HAP-1 (cell line): ENCODE data around the gene NTM.

Source experiments
- DNase-seq, 2 experiments: peaks; one replicate each; pipeline ENCODE4 v3.0.0-alpha.2; 2016 to 2020; ENCODE audit warnings: low spot score in 2 of 2
- H3K27me3 ChIP-seq: fragments of 250-450 bp; sonication (Bioruptor Pico); 2 replicates; pipeline ENCODE4 v1.5.1; 2020; ENCODE audit warnings: low read depth, mild to moderate bottlenecking, moderate library complexity
- H3K36me3 ChIP-seq: fragments of 250-450 bp; sonication (Bioruptor Pico); replicated peaks from 2 replicates; pipeline ENCODE4 v1.5.1; 2020; ENCODE audit warnings: mild to moderate bottlenecking
- H3K4me1 ChIP-seq: fragments of 250-450 bp; sonication (Bioruptor Pico); 2 replicates; pipeline ENCODE4 v1.5.1; 2020; ENCODE audit warnings: mild to moderate bottlenecking
- H3K4me3 ChIP-seq: fragments of 250-450 bp; sonication (Bioruptor Pico); 2 replicates; pipeline ENCODE4 v1.5.1; 2020; ENCODE audit warnings: mild to moderate bottlenecking, moderate library complexity
- H3K9me3 ChIP-seq: fragments of 250-450 bp; sonication (Bioruptor Pico); 2 replicates; pipeline ENCODE4 v1.5.1; 2020; ENCODE audit warnings: mild to moderate bottlenecking, moderate library complexity
- in situ Hi-C: fragments of 300-500 bp; cut with MboI; formaldehyde crosslinking; loops from 3 replicates; pipeline ENCODE4 v1.14.3; 2020; ENCODE audit warnings: low sequenced_read_pairs, inconsistent platforms, mixed read lengths

Gene NTM

DNA sequence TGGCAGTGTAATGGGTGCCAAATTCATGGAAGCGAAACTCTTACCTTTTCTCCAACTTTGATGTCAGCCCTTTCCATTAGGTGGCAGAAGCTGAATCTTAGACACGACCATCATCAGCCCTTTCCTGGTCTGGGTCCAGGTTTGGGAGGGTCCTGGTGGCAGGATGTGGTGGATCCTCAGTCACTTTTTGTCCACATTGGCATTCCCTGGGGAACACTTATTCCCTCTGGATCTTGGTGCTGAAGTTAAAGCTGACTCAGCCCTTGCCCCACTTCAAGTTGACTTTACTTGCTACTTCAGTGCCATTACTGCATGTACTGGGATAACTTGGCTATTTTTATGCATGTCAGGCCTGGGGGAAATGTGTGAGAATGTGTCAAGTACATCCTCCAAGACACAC lies 16.6 kb upstream of the NTM start:
- Histone ChIP-seq H3K36me3 (no peaks in the 10 kb centered on the region), H3K27me3 (no peaks in the 10 kb centered on the region), H3K9me3 (no peaks in the 10 kb centered on the region), H3K4me1 (no peaks in the 10 kb centered on the region), H3K4me3 (no peak overlapping the region)
- in situ Hi-C loops, result no loop called here
- no peak for DNase-seq

DNA sequence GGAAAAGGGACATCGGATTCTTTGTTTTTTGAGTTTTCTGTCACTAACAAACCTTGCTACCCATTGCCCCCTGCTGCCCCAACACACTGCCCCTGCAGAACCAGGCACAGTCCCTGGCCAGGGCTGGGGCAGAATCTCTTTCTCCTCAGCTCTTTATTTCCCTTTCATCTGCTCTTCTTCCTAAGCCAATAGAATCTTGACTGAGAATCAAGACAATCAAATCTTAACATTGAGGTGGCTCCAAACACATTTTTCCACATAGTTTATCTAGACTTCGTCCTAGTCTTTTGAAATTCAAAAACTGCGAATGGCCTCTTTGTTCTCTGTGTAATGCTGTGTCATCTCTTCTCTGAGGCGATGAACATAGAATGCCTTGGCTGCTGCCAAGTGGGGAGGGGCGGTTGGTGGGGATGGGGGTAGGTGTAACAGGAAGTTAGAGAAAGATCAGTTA lies 16.1 kb upstream of the NTM start:
- H3K4me3 ChIP-seq, result no peak overlapping the region
- DNase-seq, result no peak
- H3K4me1 ChIP-seq, result no peaks in the 10 kb centered on the region
- in situ Hi-C loops, result no loop called here
- H3K27me3 ChIP-seq, result no peaks in the 10 kb centered on the region
- no peaks in the 10 kb centered on the region for H3K9me3 ChIP-seq
- no peaks in the 10 kb centered on the region for H3K36me3 ChIP-seq

DNA sequence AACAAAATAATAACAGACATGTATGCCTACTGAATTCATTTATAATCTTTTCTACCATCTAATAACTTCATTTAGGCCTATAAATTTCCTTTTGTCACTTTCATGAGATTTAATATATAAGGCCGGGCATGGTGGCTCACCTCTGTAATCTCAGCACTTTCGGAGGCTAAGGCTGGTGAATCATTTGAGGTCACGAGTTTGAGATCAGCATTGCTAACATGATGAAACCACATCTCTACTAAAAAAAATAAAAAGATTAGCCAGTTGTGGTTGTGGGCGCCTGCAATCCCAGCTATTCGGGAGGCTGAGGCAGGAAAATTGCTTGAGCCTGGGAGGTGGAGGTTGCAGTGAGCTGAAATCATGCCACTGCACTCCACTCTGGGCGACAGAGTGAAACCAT lies 14.2 kb upstream of the NTM start:
- in situ Hi-C loops, result no loop called here
- H3K4me3 ChIP-seq, result no peak overlapping the region
- H3K9me3 ChIP-seq, result no peaks in the 10 kb centered on the region
- no peak for DNase-seq
- no peaks in the 10 kb centered on the region for H3K36me3 ChIP-seq
- no peaks in the 10 kb centered on the region for H3K4me1 ChIP-seq
- H3K27me3 ChIP-seq, result no peaks in the 10 kb centered on the region

DNA sequence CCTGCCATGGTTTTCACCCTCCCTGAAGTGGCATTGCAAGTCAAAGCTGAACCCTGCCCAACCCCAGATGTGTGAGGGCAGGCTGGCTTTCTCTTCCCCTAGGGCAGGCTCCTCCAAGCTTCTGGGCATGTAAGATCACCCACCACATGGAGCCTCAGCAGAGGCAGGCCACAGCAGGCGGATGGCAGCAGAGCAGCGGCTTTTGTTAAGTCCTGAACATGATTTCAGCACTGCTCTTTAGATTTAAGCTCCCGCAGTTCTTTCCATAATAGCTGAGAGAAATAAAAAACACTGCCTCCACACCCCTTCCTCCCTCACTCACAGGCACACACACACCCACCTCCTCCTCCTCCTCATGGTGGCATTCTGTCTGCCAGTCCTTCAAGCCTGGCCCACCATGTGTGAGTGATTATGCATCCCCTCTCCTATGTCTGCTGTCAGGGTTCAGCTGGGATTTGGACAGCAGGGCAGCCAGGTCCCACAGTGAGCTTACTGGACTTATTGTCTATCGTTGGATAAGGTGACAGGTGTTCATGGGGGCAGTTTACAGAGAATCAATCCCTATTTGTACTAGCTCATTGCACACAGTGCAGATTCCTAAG lies 5.0 kb upstream of the NTM start:
- H3K9me3 ChIP-seq, result no peaks in the 10 kb centered on the region
- H3K4me3 ChIP-seq, result no peak overlapping the region
- in situ Hi-C loops, result no loop called here
- H3K4me1 ChIP-seq, result no peaks in the 10 kb centered on the region
- H3K27me3 ChIP-seq, result no peaks in the 10 kb centered on the region
- no peaks in the 10 kb centered on the region for H3K36me3 ChIP-seq
- no peak for DNase-seq

DNA sequence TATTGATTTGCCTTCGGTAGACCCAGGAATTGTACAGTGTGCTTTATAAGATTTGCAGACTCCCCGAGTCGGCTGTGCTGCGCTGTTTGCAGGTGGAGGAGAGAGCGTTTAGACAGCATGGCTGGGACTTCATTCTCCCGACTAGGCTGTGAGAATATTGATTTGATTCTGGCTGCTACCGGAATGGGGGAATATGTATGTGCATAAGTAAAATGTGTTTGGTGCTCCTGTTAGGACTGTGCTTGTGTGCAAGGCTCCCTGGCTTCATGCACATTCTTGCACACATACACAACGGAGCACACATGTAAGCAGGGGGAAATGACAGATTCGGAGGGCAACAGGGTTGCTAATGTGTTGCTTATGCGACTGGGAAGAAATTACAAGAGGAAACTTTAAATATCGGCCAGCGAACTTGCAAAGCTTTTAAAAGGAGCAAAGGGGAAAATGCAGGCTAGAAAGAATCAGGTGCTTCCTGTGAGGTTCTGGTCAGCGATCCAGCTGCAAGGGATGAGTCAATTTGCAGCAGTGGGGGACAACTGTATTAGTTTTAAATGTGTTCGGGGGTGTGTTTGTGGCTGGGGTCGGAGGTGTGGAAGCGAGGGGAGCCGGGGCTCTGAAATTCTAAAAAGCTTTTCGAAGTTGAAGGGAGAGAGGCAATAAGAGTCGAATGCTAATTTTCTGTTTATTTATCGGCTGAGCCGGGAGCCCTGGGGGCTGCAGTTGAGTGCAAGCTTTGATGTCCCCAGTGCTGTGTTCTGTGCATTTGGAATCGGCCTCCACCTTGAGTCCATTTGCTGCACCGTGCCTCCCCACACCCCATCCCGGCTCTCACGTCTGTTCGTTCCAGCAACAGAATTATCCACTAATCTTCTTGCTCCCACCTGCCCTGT lies 731 bp downstream of the NTM start:
- H3K27me3 ChIP-seq, result no peaks in the 10 kb centered on the region
- DNase-seq, result no peak

DNA sequence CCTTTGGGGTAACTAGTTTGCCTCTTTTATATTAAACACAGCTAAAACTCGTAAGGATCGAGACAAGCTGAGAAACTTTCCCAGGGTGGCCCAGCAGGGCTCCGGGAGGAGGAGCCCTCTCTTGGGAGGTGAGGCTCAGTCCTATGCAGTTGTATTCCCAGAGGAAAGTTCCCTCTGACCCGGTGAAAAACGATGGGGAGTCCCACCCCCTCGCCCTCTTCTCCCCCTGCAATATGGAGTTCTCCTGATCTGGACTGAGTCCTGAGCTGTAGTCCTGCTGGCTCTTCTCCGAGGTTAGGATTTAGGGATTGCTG lies 1.3 kb downstream of the NTM start:
- Histone ChIP-seq H3K9me3 (no peaks in the 10 kb centered on the region), H3K4me1 (no peaks in the 10 kb centered on the region), H3K27me3 (no peaks in the 10 kb centered on the region), H3K36me3 (no peaks in the 10 kb centered on the region), H3K4me3 (no peak overlapping the region)
- in situ Hi-C loops, result no loop called here
- no peak for DNase-seq

More for the DNA sequence above, 731 bp downstream of the NTM start:
- in situ Hi-C loops, result no loop called here
- Histone ChIP-seq H3K4me1 (no peaks in the 10 kb centered on the region), H3K4me3 (no peak overlapping the region), H3K36me3 (no peaks in the 10 kb centered on the region), H3K9me3 (no peaks in the 10 kb centered on the region)

DNA sequence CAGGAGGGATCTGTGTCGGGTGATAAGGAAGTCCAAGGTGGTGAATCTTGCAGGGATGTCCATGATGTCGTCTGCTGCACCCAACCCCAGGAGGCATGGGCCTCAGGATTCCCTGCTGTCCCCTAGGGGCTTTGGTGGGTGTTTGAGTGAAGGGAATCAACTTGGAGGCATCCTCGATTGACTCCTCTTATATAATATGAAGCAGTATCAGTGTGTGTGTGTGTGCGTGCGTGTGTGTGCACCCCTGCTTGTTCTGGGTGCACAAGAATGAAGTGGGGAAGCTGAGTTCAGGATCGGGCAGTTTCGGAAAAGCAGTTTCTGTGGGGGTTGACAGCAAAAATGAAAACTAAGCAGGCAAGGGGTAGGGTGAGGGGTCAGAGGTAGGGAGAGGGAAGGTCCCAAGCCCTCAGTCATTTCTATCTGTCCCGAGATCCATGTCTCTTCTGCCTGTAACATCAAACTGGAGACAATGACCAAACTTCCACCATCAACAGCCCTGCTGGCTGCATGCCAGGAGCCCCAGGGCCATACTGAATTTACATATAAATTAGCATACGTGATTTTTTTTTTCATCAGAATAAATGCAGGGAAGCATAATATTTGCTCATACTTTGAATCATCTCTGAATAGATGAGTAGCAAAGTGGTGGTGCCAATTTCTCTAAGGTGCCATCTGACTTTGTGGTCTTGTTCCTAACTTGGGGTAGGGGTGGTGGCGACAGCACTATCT lies 2.0 kb downstream of the NTM start:
- Histone ChIP-seq H3K9me3 (no peaks in the 10 kb centered on the region), H3K27me3 (no peaks in the 10 kb centered on the region), H3K4me1 (no peaks in the 10 kb centered on the region), H3K4me3 (no peak overlapping the region), H3K36me3 (no peaks in the 10 kb centered on the region)
- no peak for DNase-seq
- in situ Hi-C loops, result no loop called here

DNA sequence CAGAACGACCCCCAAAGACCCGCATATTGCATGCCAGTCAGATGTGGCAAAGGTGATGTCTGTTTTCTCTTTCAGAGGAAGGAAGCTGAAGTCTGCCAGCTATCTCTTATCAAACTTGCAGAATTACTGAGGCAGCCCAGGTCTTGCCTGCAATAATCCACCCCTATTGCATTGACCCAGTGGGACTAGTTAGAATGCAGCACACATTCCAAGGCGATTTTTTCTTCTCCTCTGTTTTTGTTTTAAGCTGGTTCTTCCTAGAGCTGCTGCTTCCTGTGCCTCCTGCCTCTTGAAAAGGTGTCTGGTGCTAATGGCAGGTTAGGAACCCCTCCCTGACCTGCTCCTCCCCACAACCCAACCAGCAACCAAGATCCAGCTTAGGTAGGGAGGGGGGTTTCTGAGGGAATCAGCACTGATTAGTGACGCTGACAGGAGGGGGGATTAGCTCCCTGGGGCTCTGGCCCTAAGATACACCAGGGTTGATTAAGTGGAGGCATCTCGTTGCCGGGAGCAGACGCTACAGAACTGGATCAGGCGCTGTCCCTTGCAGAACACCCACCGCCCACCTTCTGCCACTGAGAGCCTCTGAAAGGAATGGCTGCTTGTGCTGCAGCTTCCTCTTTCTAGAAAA lies 2.8 kb downstream of the NTM start:
- H3K4me3 ChIP-seq, result no peak overlapping the region
- H3K4me1 ChIP-seq, result no peaks in the 10 kb centered on the region
- DNase-seq, result no peak
- in situ Hi-C loops, result no loop called here
- no peaks in the 10 kb centered on the region for H3K27me3 ChIP-seq
- H3K9me3 ChIP-seq, result no peaks in the 10 kb centered on the region
- H3K36me3 ChIP-seq, result no peaks in the 10 kb centered on the region

DNA sequence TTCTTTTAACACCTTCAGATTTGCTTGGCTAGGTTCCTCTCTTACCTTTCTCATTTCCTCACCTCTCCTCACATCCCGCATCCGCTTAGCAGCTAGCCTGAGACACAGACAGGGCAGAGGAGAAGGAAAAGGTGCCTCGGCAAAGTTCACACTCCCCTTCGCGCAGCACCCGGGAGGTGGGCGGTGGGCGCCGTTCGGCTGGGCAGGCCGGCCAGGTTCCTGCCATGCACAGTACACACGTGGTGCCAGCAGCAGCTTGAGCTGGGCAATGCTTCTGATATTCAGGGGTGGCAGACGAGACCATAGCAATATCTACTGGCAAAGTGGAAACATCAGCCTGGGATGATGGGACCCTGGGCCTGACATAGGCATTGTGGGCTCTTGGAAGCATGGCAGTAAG lies 3.3 kb downstream of the NTM start:
- Histone ChIP-seq H3K27me3 (no peaks in the 10 kb centered on the region), H3K36me3 (no peaks in the 10 kb centered on the region), H3K4me3 (no peak overlapping the region), H3K4me1 (no peaks in the 10 kb centered on the region), H3K9me3 (no peaks in the 10 kb centered on the region)
- in situ Hi-C loops, result no loop called here
- DNase-seq, result no peak

DNA sequence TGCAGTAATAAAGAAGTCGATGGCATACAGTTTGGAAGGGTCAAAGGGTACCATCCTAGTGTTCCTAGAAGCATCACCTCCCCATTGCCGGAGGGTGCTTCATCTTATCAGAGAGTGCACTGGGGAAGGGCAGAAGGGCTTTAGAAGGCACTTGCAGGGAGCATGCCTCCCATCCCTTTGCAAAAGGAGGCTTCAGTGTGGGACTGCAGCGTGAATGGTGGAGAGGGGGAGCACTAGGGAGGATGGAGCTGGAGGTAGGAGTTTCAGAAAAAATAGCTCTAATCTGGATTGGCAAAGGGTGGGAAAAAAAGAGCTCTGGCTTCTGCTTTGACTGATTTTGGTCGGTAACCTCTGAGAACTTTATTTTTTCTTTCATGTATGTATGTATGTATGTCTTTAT lies 5.0 kb downstream of the NTM start:
- no peaks in the 10 kb centered on the region for H3K4me1 ChIP-seq
- in situ Hi-C loops, result no loop called here
- H3K36me3 ChIP-seq, result no peaks in the 10 kb centered on the region

DNA sequence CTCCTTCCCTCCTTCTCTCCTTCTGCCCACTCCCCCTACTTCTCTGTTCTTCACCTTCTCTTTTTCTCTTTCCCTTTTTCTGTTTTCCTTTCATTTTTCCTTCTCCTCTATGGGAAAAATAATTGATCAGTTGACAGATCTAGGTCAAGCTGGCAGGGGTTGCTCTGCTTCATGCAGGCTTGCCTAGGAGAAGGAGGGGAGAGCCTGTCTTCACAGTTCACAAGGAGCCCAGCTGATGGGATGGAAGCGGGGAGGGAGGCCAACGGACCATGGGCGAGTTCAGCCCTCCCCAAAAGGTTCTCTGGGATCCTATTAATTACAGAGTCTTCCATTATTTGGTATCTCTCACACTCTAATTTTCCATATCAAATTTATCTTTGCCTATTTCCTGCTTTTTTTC lies 5.5 kb downstream of the NTM start:
- Histone ChIP-seq H3K27me3 (no peaks in the 10 kb centered on the region), H3K36me3 (no peaks in the 10 kb centered on the region), H3K4me1 (no peaks in the 10 kb centered on the region), H3K9me3 (no peaks in the 10 kb centered on the region), H3K4me3 (no peak overlapping the region)
- in situ Hi-C loops, result no loop called here
- DNase-seq, result no peak

More for the DNA sequence above, 5.0 kb downstream of the NTM start:
- no peak for DNase-seq
- no peaks in the 10 kb centered on the region for H3K9me3 ChIP-seq
- H3K27me3 ChIP-seq, result no peaks in the 10 kb centered on the region
- H3K4me3 ChIP-seq, result no peak overlapping the region

DNA sequence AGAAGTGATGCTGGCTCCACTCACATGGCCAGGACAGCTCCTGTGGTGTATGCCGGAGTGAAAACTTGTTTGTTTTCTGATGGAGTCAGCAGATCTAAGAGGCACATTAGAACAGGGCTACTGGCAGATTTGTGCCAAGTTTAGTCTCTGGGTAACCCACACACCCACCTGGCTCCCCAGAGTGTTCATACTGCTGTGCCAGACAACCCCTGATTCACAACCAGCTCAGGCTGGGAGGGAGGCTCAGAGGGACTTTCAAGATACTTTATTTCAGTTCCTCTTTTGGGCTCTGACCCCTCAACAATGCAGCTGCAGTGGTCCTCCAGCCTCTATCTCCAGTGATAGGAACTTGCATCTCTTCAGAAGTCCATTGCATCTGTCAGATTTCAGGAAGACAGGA lies 8.5 kb downstream of the NTM start:
- no peaks in the 10 kb centered on the region for H3K27me3 ChIP-seq
- no peaks in the 10 kb centered on the region for H3K4me1 ChIP-seq
- no peaks in the 10 kb centered on the region for H3K9me3 ChIP-seq
- H3K4me3 ChIP-seq, result no peak overlapping the region
- in situ Hi-C loops, result no loop called here
- H3K36me3 ChIP-seq, result no peaks in the 10 kb centered on the region
- DNase-seq, result no peak

DNA sequence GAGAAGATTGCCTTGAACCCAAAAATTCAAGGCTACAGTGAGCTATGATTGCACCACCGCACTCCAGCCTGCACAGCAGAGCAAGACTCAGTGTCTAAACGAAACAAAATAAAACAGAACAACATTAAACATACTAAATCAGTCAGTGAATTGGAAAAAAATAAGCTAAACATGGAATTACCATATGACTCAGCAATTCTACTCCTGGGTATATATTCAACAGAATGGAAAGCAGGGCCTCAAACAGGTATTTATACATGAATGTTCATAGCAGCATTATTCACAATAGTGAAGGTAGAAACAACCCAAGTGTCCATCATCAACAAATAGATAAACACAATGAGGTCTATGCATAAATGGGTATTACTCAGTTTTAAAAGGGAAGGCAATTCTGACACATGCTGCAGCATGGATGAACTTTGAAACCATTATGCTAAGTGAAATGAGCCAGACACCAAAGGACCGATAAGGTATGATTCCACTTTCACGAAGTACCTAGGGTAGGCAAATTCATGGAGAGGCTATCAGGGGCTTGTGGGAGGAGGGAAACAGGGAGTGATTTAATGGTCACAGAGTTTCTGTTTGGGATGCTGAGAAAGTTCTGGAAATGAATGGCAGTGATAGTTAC lies 15.5 kb downstream of the NTM start:
- H3K4me1 ChIP-seq, result no peaks in the 10 kb centered on the region
- in situ Hi-C loops, result no loop called here
- no peaks in the 10 kb centered on the region for H3K27me3 ChIP-seq
- no peak for DNase-seq
- H3K4me3 ChIP-seq, result no peak overlapping the region
- no peaks in the 10 kb centered on the region for H3K36me3 ChIP-seq
- no peaks in the 10 kb centered on the region for H3K9me3 ChIP-seq
